Femur (tissue), 1 donor: ENCODE measurements around the gene TPH1.

Experiments used
- DNase-seq: peaks from one replicate; pipeline ENCODE4 v3.0.0-alpha.2; 2017

TPH1 gene

DNA sequence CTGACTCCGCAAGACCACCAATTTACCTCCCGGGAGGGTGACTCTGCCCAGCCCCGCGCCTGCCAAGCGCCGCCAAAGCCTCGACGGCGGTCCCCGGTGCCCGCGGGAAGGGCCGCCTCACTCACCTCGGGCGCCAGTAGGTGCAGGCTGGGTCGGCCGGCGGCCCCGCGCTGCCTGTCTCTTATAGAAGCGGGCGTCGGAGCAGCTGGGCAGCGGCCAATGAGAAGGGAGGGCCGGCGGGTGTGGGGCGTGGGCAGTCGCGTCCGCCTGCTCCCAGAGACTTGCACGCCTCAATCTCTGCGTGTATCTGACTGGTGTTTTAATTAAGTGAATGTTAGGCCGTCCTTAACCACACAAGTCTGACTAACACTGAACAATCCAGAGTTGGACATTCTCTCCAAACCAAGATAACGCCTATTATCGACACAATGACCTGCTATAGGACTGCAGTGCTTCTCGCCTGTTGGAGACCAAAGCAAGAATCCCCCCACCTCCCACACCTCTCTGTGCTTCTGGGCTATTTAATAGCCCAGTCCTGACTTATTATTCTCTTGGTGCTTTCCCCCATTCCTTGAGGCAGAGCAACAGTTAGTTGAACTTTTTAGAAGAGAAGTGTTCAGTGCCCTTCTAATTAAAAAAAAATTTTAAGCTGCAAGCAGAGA is at the start of gene TPH1:
TSS of gene TPH1 (minus strand) at position 154 of the 662 bp plus-strand sequence. CDS start 5,507 bp downstream, outside the sequence.
- peak; percentile 40 for DNase-seq

DNA sequence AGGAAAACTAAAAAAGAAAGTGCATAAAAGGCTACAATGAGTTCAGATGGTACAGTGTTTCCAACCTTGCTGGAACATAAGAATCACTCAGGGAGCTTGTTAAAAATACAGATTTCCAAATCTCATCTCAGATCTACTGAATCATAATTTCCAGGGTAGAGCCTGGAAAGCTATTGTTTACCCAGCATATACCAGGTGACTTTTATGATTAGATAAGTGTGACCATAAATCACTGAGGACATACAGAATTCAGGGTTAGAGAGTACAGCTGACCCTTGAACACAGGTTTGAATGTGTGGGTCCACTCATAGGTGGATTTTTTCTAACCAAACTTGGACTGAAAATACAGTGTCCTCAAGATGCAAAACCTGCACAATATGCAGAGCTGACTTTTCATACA is 47.9 kb upstream of the TPH1 start:
- DNase-seq: no peak

DNA sequence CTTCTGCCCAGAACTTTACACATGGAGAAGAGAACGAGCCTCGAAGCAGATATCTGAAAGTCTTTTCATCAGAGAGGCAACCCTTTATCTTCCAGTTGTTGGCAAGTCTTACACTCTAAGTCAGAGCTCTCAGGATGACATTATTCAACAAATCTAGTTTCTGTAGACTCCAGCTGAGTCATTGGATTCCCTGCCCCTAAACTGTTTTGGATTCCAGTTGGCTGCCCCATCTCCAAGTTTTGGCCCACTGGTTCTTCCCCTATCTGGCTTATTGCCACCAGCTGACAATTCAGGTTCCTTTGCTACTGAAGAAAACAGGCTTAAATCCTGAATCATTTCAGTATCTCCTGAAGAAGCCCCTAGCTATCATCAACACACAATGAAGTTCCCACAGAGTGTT is 45.7 kb upstream of the TPH1 start:
- DNase-seq: no peak

DNA sequence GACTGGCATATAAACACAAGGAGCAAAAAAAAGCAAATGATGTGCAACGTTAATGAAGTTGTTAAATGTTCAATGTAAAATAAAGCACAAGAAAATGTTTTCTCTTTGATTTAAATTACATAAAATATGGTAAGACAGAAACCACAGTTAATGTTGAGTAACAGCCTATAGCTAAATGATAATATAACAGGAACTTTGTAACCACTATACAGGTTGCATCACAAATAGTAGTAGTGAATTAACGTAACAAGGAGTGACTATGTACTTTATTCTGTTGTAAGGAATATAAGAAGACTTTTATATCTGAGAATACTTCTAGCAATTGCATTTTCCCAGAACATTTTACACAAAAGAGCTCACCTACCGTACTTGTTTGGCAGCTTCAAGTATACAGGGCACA is 42.9 kb upstream of the TPH1 start:
- no peak for DNase-seq

DNA sequence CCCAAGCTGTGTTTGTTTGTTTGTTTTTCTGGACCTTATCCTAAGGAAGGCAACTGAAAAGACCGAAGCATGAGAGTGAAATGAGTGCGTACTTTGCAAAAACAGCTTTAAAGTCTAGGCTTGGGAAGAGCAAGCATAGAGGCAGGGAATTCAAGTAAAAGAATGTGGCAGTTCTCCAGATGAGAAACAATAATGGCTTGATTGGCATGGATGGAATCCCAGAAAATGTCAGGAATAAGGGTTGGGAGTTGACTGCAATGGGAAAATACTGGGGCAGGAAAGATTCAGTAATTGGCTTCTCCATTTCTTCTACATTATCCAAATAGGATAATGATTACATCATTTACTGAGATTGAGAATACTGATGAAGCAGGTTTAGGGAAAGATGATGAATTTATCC is 42.3 kb upstream of the TPH1 start:
- DNase-seq: no peak

DNA sequence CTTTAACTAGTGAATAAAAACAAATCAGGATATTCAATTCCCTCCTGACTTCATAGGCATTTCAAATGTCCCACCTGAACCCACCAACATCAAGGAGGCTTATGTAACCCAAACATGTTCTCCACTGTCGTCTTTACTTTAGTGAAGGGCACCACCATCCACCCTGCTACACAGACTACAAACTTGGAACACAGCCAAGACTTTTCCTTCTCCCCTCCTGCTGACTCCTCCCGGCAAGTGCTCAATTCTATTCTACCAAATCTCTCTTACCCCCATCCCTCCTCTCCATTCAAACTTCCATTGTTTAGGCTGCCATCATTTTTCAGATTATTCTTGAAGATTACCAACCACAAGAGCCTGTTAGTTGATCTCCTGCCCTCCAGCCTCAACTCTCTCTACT is 35.5 kb upstream of the TPH1 start:
- no peak for DNase-seq

DNA sequence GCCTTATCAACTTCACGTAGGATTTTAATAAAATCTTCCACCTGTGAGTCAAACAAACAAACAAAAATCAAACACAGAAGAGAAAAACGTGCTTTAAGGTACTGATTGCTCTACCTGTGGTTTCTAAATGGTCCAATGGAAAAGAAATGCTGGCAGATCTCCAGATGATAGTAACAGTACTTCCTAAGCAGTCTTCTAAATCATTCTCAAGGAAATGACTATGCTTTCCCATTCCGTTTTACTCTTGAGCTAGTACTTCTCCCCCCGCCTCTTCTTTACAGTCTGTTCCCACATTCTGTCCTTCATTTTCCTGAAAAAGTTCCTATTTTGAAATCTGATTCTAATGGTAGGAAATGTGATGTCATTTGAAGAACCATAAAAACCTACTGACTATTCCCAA is 34.4 kb upstream of the TPH1 start:
- DNase-seq: no peak

DNA sequence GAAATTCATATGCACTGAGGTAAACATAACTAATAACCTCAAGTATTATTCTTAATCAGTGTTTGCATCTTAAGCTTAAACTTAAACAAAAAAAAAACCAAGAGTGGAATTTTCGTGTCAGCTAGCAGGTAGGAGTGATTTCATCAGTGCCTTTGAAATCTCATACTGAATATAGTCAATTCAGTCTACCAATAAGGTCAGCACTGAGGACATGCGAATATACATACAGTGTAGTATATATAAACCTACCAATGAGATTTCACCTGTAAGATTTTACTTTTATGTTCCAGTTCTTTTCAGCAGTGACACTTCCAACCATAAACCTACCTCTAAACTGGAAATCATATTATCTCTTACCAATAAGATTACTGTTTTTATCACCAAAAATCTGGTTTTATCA is 32.8 kb upstream of the TPH1 start:
- no peak for DNase-seq

DNA sequence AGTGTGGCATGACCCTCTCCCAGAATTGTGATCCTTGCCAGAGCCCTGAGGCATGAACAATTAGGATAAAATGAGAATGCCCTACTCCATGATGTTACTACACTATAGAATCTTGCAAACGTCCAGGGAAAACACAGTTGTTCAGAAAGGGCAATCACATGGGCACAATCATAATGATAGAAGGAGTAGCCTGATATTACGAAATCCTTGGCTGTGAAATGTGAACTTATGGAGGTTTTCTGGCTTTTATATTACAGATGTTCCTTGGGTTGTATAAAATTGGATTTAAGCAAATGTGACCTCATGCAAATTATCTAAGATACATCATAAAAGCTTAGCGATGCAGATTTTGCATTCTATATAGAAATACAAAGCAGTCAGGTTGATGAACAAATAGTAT is 29.4 kb upstream of the TPH1 start:
- no peak for DNase-seq

DNA sequence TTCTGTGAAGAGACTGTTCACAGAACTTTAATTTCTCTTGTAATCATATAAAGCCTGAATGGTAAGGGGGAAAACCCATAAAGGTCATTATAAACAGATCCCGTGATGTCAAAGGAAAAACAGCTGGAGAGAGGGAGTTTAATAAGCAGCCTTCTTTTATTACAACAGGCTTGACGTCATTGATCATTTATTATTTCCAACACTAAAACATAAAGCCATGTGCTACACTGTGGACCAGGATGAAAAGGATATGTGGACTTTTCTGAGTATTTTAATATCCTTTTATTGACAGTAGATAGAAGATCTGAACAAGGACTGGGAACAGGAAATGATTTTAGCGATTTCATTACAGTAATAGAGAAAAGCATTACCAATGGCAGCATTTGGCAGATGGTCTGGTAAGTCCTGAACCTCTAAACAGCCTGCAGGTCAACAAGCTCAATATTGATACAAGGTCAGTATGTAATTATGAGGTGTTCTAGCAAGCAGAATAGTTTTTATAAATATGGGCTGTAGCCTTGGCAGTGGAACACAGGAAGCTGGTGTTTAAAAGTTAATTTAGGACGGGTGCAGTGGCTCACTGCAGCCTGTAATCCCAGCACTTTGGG is 25.1 kb upstream of the TPH1 start:
- no peak for DNase-seq

DNA sequence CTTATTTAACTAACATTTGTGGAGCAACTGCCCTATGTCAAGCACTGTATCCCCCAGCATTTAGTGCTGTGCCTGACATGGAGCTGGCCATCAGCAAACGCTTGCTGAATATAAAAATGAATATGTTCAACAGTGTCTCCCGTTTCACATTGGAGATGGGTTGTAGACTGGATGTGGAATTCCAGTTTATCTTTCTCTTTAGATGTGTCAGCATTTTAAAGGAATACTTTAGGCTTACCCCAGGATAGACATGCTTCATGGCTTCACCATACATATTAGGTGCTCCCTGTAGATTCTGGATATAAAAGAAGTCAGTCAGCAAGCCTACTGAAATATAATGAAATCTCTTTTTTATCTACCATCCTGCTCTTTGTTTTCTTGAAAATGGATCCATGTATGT is 21.3 kb upstream of the TPH1 start:
- no peak for DNase-seq

DNA sequence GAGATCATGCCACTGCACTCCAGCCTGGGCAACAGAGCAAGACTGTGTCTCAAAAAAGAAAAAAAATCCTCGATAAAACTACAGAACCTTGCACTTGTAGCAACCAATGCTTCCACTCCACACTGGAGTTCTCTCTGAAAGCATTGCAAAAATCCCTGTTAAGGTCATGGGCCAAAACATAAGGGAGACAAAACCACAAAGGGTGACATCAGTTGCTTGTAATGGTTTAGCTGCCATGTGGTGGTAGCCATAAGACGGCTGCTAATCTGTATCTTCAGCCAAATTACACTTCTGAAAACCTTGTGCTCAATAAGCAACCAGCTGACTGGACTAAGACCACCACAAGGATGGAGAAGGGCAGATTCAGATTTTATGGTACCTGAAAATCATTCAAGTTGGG is 20.6 kb upstream of the TPH1 start:
- DNase-seq: no peak

DNA sequence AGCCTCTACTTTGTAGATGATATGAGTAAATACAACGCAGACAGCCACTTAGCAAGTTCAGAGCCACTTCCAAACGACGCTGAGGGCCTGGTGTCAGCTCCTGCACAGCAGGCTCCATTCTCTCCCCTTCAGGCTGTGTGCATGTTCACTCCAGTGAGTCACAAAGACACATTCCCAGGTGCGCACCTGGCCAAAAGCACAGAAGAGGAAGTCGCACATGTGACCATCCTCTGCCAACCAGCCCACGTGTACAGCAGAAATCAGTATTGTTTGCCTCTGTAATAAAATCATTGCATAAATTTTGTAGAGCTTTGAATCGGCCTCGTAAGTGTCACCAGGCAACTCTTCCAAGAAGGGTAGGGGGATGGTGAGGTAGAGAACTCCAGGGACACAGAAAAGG is 19.5 kb upstream of the TPH1 start:
- DNase-seq: no peak

DNA sequence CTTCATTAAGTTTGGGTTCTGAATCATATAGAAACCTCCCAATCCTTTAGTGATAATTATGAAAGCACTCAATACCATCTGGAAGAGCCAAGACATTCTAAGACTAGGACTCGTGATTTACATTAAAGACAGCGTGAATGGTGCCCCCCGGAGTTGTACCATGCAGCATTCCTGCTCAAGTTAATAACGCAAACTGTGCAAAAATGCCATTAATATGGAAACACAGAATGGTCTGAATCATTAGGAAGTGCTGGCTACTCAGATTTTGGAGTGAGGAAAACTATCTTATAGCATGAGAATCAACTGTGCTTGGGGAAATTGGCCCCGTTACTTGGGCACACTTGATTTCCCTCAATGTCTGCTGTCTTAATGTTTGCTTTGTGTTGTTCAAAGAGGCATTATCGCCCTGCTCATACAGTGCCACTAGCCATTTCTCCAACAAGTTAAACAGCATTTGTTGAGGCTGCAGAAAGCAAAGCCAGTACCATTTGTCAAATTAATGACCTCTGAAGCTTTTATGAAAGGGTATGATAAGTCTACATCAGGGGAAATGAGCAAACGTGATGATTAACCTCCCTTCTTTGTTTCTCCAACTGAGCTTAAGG is 18.5 kb upstream of the TPH1 start:
- no peak for DNase-seq

DNA sequence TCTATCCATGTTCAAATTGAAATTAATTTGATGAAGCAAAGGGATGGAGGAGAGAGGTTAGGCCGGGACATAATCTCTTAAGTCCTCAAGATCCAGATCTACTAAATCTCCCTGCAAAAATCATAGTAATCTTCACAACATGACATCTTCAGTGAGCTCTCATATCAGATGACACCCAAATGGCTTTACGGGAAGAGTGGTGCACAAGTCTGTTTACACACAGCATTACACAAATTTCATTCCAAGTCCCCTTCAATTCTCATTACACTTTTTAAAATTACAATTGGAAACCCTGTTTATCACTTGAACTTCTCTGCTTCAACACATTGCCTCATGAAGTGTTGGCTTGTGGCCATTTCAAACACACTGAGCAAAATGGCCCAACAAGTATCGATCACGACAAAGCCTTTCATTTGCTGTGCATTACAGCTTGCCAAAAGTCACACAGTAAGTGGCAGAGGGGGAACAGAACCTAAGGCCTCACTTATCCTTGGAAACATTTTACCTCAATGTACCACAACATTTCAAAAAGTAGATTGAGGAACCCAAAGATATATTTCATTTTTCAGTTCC is 17.9 kb upstream of the TPH1 start:
- DNase-seq: no peak

DNA sequence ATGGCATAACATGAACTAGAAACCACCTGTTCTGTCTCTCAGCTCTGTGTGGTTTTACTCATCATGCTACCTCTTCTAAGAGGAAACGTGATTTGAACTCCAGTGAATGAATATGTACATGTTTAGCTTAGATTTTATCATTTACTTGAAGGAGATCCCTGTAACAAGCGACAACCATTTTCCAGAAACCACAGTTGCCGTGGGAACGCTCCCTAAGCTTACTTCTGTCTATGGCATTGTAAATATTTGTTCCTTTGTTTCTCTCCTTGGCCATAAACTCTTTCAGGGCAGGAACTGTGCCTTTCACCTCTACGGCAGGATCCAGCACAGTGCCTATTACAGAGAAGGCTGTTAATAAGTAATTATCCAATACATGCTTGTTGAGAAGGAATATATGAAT is 17.1 kb upstream of the TPH1 start:
- DNase-seq: no peak

DNA sequence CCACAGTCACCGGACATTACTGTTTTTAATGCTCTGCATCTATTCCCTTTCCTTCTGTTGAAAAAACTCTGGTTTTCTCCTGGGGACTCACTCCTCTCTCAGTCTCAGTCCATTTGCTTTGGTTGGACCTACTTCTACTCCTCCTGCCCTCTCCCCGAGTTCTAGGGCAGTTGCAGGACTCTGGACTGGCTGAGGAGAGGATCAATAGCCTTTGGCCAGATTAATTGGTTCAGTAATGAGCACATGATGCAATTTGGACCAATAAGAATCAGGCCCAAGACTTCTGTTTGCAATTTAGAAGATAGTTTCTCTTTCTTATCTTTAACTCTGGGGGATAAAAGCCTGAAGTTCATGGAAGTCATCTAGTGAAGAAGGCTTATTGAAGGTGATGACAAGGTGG is 15.3 kb upstream of the TPH1 start:
- DNase-seq: no peak

DNA sequence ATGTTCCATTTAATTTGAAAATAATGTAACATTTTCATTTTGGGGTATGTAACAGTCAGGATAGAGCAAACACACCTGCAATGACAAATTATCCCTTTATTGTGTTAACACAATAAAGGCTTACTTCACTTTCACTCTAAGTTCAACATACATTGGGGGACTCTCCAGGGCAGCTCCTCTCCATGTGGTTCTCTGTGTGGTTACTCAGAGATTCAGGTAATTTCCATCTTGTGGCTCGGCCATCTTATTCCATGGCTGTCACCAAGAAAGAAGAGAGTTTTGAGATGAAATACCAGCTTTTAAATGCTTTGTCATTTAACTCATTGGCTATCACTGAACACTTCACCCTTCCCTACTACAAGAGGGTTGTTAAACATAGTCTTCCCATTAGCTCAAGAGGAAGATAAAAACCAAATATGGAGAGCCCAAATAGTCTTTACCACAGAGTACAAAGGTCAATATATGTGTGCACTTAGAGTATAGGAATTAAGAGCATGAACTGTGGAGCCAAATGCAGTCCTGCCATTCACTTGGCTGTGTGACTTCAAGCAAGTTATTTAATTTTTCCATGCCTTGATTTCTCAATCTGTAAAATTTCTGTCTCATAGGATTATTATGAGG is 10.6 kb upstream of the TPH1 start:
- DNase-seq: no peak

DNA sequence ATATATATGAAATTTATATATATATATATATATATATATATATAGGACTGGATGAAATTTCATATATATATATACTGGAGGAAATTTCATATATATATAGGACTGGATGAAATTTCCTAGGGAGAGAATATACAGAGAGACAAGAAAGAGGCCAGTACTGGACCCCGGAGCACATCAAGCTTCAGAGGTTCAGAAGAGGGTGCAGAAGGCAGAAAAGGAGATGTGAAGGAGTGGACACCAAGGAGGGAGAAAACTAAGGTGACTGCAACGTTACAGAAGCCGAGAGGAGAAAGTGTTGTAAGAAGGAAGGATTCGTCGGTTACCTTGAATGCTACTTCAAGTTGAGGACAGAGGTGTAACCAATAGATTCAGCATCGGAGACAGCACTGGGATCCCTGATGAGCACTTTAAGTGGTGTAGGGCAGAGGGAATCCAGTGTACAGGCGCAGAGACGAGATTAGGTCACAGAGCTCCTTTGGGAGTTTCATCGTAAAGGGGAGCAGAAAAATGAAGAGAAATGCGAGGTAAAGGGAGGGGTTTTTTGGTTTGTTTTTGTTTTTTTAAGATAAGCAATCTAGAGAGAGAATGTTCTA is 8.5 kb upstream of the TPH1 start:
- DNase-seq: no peak

DNA sequence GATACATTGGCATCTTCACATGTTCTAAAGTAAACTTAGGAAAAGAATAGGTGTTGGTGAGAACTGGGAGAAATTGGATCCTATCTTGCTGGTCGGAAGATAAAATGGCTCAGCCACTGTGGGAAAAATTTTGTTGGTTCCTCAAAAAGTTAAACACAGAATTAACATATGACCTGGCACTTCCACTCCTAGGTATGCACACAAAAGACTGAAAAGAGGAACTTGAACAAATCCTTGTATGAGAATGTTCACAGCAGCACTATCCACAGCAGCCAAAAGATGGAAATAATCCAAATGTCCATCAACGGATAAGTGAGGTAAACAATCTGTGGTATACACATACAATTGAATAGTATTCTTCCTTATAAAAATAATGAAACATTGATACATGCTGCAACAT is 4.8 kb upstream of the TPH1 start:
- no peak for DNase-seq

DNA sequence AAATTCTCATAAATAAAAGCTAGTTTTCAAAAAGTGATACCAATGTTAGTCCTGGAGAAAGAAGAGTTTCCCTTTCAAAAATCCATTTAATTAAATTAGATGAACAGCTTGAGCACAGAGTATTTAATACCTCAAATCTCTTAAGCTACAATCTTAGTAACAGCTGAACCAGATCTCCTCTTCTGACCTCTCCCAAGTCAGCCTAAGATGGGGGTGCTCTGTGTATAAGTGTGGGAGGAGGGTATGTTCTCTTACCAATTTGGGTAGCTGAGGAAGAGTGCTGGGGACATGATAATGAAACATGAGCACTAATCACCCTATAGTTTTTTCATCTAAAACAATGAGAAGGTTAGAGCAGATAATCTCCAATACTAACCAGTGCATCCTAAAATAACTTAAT is 9.6 kb downstream of the TPH1 start:
- DNase-seq: no peak

DNA sequence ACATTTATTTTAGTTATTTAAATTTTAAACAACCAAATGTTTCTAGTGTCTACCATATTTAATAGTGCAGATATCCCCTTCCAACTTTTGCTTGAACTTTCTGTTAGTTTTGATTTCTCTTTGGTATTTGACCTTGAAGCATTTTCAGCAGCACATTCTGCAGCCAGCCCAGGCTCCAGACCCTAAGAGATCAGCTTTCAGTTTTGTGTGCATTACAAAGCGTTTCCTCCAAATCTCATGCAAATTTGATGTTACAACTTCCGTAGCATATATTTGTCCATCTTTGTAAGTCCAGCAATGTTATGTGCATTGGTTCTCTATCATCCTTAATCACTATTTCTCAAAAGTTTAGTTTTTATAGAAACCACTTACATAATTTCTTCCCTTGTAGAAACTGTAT is 18.6 kb downstream of the TPH1 start:
- no peak for DNase-seq

DNA sequence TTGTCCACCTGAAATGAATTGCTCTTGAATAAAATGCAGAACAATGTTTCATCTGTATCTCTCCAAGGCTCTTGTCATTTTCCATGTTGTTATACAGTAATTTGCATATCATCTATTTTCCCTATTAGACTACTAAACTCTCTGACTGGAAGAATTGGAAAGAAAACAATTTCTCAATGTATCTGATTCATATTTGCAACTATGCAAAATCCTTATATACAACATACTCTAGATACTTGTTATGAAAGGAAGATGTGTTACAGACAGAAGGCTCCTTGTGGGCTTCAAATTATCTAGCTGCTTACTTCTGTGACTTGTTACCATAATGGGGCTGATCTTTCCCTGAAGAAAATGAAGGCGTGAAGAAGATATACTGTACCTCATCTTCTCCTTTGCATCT is 23.6 kb downstream of the TPH1 start:
- no peak for DNase-seq

DNA sequence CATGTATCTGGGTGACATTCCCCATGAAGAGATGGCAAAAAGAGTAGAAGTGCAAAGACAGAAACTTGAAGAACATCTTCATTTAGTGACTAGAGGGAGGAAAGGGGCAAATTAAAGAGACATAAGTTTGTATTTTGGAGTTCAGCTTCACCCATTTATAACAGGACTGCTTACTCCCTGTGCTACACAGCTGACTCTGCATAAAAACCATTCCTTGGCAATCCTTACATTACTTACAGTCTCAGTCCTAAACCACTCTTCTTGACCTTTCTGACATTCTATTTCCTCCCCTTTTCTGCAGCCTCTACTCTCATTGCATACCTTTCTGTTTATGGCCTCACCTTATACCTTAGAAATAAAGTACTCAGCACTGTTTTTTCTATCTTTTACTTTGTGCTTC is 26.4 kb downstream of the TPH1 start:
- no peak for DNase-seq
